H1 (cell line): ENCODE data around the gene SENP1. TPM values are rescaled to one million over a fixed set of nuclear protein-coding genes. Genes with fewer than 3 reads are reported as not detected.

ENCODE experiments used
- CHD7 ChIP-seq: fragments of 300-600 bp; sonication (generic); IDR thresholded peaks from 2 replicates; pipeline ENCODE4 v1.7.1; 2012; ENCODE audit warnings: low read length, moderate library complexity, mild to moderate bottlenecking, inconsistent platforms; ENCODE audit not compliant: insufficient replicate concordance
- SP1 ChIP-seq: IDR thresholded peaks from 2 replicates; pipeline ENCODE4 v1.6.1; 2011; ENCODE audit warnings: low read depth, low read length
- SUZ12 ChIP-seq: fragments of 200-600 bp; sonication (generic); IDR thresholded peaks from 2 replicates; pipeline ENCODE4 v1.6.1; 2012; ENCODE audit warnings: mild to moderate bottlenecking, inconsistent platforms, low read length, moderate library complexity, mixed read lengths
- polyA plus RNA-seq, 7 experiments: library from polyadenylated mRNA; depleted of rRNA in 3 of 7; stranded (reverse) in 5 of 7; unstranded in 2 of 7; fragments of >200 nt in 5 of 7; fragments of 200-250 nt in 2 of 7; gene quantifications; 1 replicate in 5 of 7; 2 replicates in 1 of 7; 4 replicates in 1 of 7; pipeline versions ENCODE4 v1.2.1 to v1.2.3, GENCODE V29; 2011 to 2013; ENCODE audit warnings: missing spikeins in 2 of 7, mixed read lengths in 2 of 7
- total RNA-seq: library from RNA; stranded (reverse); fragmentation: NEBNext Ultra II Directional; extraction: Animal tissue kit (Norgen Biotek cat#: 25700); gene quantifications from 2 replicates; pipeline ENCODE4 v1.2.1, GENCODE V29; 2021

The SENP1 gene
- total and polyA plus RNA-seq, 2 of the 8 experiments (the other 6 are each of a cell fraction or from before 2014, with no cell fraction given) = 14.2 to 31.5 TPM

- TF ChIP-seq CHD7 (peak; percentile 1), SUZ12 (no peak), SP1 (no peak)
Observed at GRCh38 chr12:48022180-48022521, 83.7 kb downstream of the SENP1 start (continued).
